PC-9 (cell line): ENCODE results near the gene PROP1. TPM values are rescaled to one million over a fixed set of nuclear protein-coding genes. Genes with fewer than 3 reads are reported as not detected.
"Not testable (repeated sequence)": the region's sequence is repeated elsewhere in the genome, so short reads cannot be mapped to it uniquely, and the experiment has no call there.

Experiments used
- BruUV-seq: library from RNA; stranded (reverse); fragments of 400-500 nt; replicated peaks from 2 replicates; lab custom pipeline; 2021; lab: Mats Ljungman, UMichigan
- CTCF ChIA-PET: fragments of 300-600 bp; sonication (Branson Sonifier 250); formaldehyde crosslinking; loops from one replicate; lab custom pipeline; 2022; ENCODE audit warnings: antibody characterized with exemption; lab: Charles Lee
- POLR2A ChIA-PET: fragments of 300-600 bp; sonication (Branson Sonifier 250); formaldehyde crosslinking; loops from one replicate; lab custom pipeline; 2022; ENCODE audit warnings: antibody characterized with exemption; ENCODE audit not compliant: unreplicated experiment; lab: Charles Lee
- DNase-seq, 2 experiments: peaks; one replicate each; pipeline versions ENCODE4 v3.0.0 to v3.0.0-alpha.2; 2015 to 2022; ENCODE audit warnings: mixed read lengths in 1 of 2
- H2AFZ ChIP-seq: fragments of 200-600 bp; sonication (generic); 2 replicates; pipeline ENCODE4 v1.8.1; 2017; ENCODE audit warnings: antibody characterized with exemption
- H3F3A ChIP-seq: fragments of 200-600 bp; sonication (generic); 2 replicates; pipeline ENCODE4 v1.8.1; 2017; ENCODE audit warnings: antibody characterized with exemption, mild to moderate bottlenecking, low read depth; ENCODE audit not compliant: insufficient read depth
- H3K27ac ChIP-seq: fragments of 200-600 bp; sonication (generic); 2 replicates; pipeline ENCODE4 v1.6.1; 2016; ENCODE audit warnings: mixed run types
- H3K27me3 ChIP-seq: fragments of 200-600 bp; sonication (generic); 2 replicates; pipeline ENCODE4 v1.6.1; 2016; ENCODE audit warnings: low read depth, mixed run types; ENCODE audit not compliant: insufficient read depth
- H3K36me3 ChIP-seq: fragments of 200-600 bp; sonication (generic); 2 replicates; pipeline ENCODE4 v1.6.1; 2016; ENCODE audit warnings: low read depth, mixed run types
- H3K4me1 ChIP-seq: fragments of 200-600 bp; sonication (generic); replicated peaks from 2 replicates; pipeline ENCODE4 v1.6.1; 2016; ENCODE audit warnings: mixed run types; ENCODE audit not compliant: insufficient read depth
- H3K4me2 ChIP-seq: fragments of 200-600 bp; sonication (generic); 2 replicates; pipeline ENCODE4 v1.6.1; 2017; ENCODE audit warnings: mixed run types
- H3K4me3 ChIP-seq: fragments of 200-600 bp; sonication (generic); 2 replicates; pipeline ENCODE4 v1.6.1; 2016; ENCODE audit warnings: mixed run types
- H3K79me2 ChIP-seq: fragments of 200-600 bp; sonication (generic); 2 replicates; pipeline ENCODE4 v1.6.1; 2017; ENCODE audit warnings: low read depth, mixed run types
- H3K9me2 ChIP-seq: fragments of 200-600 bp; sonication (generic); 2 replicates; pipeline ENCODE4 v1.8.1; 2017; ENCODE audit warnings: mild to moderate bottlenecking; ENCODE audit not compliant: insufficient read depth
- H3K9me3 ChIP-seq: fragments of 200-600 bp; sonication (generic); 2 replicates; pipeline ENCODE4 v1.8.1; 2016; ENCODE audit warnings: low read depth; ENCODE audit not compliant: insufficient read depth
- H4K20me1 ChIP-seq: fragments of 200-600 bp; sonication (generic); 2 replicates; pipeline ENCODE4 v1.8.1; 2017; ENCODE audit not compliant: insufficient read depth
- EZH2 ChIP-seq: fragments of 200-600 bp; sonication (generic); IDR thresholded peaks from 2 replicates; pipeline ENCODE4 v1.8.0; 2017; ENCODE audit warnings: antibody characterized with exemption, low read depth
- intact Hi-C: fragments of 100-400 bp; cut with micrococcal nuclease; formaldehyde crosslinking; loops from one replicate; pipeline ENCODE4 v1.10.0; 2022; ENCODE audit not compliant: unreplicated experiment
- total RNA-seq: library from RNA; stranded (reverse); gene quantifications from 2 replicates; pipeline ENCODE4 v1.2.3, GENCODE V29; 2021
- TF ChIP-seq, protein P1 (sequence below): fragments of 200-600 bp; sonication (generic); conservative IDR thresholded peaks from 2 replicates; pipeline ENCODE4 v1.6.1; 2017; ENCODE audit warnings: mixed run types, antibody characterized with exemption, mild to moderate bottlenecking, moderate library complexity

The PROP1 gene
- total RNA-seq, 1 experiment from 2014 or later = not detected

GRCh38 chr5:177959315-177959714, 36.7 kb downstream of the PROP1 start:
- DNase-seq = no peak
- POLR2A ChIA-PET = no interaction called here
- BruUV-seq = no TSS peak

DNA sequence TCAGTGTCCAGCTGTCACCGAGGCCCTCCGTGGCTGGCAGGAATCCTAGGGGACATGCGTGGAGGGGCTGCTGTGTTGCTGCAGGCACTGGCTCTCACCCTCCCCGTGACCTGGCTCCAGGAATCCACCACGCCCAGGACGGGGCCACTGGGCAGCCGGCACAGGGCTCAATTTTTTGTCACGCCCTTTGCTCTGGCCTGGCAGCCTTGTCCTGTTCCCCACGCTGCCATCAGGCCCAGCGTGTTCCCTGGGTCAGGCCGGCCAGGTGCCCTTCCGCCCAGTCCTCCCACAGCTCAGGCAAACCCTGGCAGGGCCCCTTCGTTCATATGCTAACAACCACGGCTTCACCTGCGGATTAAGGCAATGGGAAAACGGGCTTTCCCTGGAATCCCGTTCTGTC, 37.3 kb downstream of the PROP1 start:
- Histone ChIP-seq H3F3A (no peaks in the 10 kb centered on the region), H3K4me3 (no peak overlapping the region), H2AFZ (no peak overlapping the region), H3K27ac (no peak overlapping the region), H3K36me3 (no peaks in the 10 kb centered on the region), H3K4me1 (no peaks in the 10 kb centered on the region), H3K27me3 (peaks cover 63% of the 10 kb centered on the region), H3K9me2 (no peaks in the 10 kb centered on the region), H3K79me2 (no peaks in the 10 kb centered on the region), H3K4me2 (no peak overlapping the region), H3K9me3 (no peaks in the 10 kb centered on the region), H4K20me1 (no peaks in the 10 kb centered on the region)
- CTCF ChIA-PET = no interaction called here
- intact Hi-C loops = no loop called here
- no peak for TF ChIP-seq EZH2
- TF ChIP-seq, protein P1, sequence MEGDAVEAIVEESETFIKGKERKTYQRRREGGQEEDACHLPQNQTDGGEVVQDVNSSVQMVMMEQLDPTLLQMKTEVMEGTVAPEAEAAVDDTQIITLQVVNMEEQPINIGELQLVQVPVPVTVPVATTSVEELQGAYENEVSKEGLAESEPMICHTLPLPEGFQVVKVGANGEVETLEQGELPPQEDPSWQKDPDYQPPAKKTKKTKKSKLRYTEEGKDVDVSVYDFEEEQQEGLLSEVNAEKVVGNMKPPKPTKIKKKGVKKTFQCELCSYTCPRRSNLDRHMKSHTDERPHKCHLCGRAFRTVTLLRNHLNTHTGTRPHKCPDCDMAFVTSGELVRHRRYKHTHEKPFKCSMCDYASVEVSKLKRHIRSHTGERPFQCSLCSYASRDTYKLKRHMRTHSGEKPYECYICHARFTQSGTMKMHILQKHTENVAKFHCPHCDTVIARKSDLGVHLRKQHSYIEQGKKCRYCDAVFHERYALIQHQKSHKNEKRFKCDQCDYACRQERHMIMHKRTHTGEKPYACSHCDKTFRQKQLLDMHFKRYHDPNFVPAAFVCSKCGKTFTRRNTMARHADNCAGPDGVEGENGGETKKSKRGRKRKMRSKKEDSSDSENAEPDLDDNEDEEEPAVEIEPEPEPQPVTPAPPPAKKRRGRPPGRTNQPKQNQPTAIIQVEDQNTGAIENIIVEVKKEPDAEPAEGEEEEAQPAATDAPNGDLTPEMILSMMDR = no peak
- no TSS peak for BruUV-seq
- no peak for DNase-seq
- POLR2A ChIA-PET = no interaction called here

More at GRCh38 chr5:177959315-177959714, 36.7 kb downstream of the PROP1 start:
- TF ChIP-seq, protein P1 = no peak
- TF ChIP-seq EZH2 = no peak
- no peaks in the 10 kb centered on the region for H3K9me3 ChIP-seq
- no peaks in the 10 kb centered on the region for H3K9me2 ChIP-seq
- H3K36me3 ChIP-seq = no peaks in the 10 kb centered on the region
- no peak overlapping the region for H3K27ac ChIP-seq
- H4K20me1 ChIP-seq = no peaks in the 10 kb centered on the region
- peaks cover 70% of the 10 kb centered on the region for H3K27me3 ChIP-seq
- intact Hi-C loops = no loop called here
- H3K79me2 ChIP-seq = no peaks in the 10 kb centered on the region
- CTCF ChIA-PET = no interaction called here
- no peak overlapping the region for H3K4me2 ChIP-seq
- H2AFZ ChIP-seq = no peak overlapping the region
- H3K4me1 ChIP-seq = no peaks in the 10 kb centered on the region
- no peak overlapping the region for H3K4me3 ChIP-seq
- no peaks in the 10 kb centered on the region for H3F3A ChIP-seq

- CTCF ChIA-PET = no interaction called here
- Histone ChIP-seq H3K27ac (no peak overlapping the region), H3K9me3 (no peaks in the 10 kb centered on the region), H3F3A (no peaks in the 10 kb centered on the region), H3K27me3 (peaks cover 53% of the 10 kb centered on the region), H2AFZ (no peak overlapping the region), H3K79me2 (no peaks in the 10 kb centered on the region), H3K4me3 (no peak overlapping the region), H3K36me3 (no peaks in the 10 kb centered on the region), H3K4me2 (no peak overlapping the region), H3K9me2 (no peaks in the 10 kb centered on the region), H4K20me1 (no peaks in the 10 kb centered on the region), H3K4me1 (no peaks in the 10 kb centered on the region)
- intact Hi-C loops = no loop called here
- DNase-seq = no peak
- TF ChIP-seq, protein P1 = no peak
- TF ChIP-seq EZH2 = no peak
- POLR2A ChIA-PET = no interaction called here
- BruUV-seq = no TSS peak
These were observed 38.8 kb downstream of the PROP1 start for GRCh38 chr5:177957241-177957640.

DNA sequence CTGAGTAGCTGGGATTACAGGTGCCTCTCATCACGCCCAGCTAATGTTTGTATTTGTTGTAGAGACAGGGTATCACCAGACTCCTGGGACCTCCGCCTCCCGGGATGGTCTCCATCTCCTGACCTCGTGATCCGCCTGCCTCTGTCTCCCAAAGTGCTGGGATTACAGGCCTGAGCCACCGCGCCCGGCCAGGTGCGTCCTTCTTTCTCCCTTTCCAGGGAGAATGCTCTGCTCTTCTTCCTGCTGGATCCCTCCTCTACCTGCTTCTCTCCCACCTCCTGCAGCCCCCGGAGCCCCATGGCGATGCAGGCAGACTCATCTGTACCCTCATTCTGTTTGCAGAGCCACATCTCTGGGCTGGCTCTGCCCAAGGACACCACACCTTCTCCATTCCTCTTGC, 42.9 kb downstream of the PROP1 start:
- H3K9me3 ChIP-seq, H3K4me3 ChIP-seq, H3K27ac ChIP-seq, H3K79me2 ChIP-seq, intact Hi-C loops, H2AFZ ChIP-seq, CTCF ChIA-PET, H3F3A ChIP-seq, DNase-seq, POLR2A ChIA-PET, H3K4me1 ChIP-seq, H4K20me1 ChIP-seq, H3K4me2 ChIP-seq, H3K36me3 ChIP-seq, BruUV-seq, H3K9me2 ChIP-seq: not testable (repeated sequence)
- H3K27me3 ChIP-seq = peaks cover 33% of the 10 kb centered on the region

DNA sequence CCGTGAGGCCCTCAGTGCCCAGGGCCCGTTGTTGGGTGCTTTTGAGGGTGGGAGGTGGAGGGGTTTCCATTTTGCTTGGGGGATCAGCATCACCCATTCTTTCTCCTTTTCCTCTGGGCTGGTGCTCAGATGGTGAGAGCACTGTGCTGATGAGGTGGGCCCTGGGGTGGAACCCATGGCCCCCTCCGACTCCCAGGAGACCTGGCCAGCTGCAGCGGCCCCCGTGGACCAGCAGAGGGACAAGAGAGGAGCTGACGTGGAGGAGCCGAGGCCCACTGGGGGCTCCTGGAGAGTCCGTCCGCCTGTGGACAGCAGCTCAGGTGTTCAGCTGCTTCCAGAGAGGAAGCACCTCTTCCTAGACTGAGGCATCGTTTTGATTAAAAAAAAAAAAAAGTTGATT, 46.4 kb downstream of the PROP1 start:
- H3K27ac ChIP-seq, H3F3A ChIP-seq, CTCF ChIA-PET, POLR2A ChIA-PET, intact Hi-C loops, H3K79me2 ChIP-seq, H3K9me3 ChIP-seq, H3K9me2 ChIP-seq, H2AFZ ChIP-seq, H3K36me3 ChIP-seq, H4K20me1 ChIP-seq, DNase-seq, H3K4me1 ChIP-seq, H3K4me2 ChIP-seq, BruUV-seq, H3K4me3 ChIP-seq: not testable (repeated sequence)
- H3K27me3 ChIP-seq = peaks cover 17% of the 10 kb centered on the region; the same call in 1 of the 2 replicates
